Measurements from ENCODE around the gene TBCD. TPM values are rescaled to one million over a fixed set of nuclear protein-coding genes. Genes with fewer than 3 reads are reported as not detected.
A peak's percentile ranks its signal among the peaks of the same experiment; 100 is the strongest.

TBCD gene
- total RNA-seq, 1 experiment from 2014 or later: 129 TPM

DNA sequence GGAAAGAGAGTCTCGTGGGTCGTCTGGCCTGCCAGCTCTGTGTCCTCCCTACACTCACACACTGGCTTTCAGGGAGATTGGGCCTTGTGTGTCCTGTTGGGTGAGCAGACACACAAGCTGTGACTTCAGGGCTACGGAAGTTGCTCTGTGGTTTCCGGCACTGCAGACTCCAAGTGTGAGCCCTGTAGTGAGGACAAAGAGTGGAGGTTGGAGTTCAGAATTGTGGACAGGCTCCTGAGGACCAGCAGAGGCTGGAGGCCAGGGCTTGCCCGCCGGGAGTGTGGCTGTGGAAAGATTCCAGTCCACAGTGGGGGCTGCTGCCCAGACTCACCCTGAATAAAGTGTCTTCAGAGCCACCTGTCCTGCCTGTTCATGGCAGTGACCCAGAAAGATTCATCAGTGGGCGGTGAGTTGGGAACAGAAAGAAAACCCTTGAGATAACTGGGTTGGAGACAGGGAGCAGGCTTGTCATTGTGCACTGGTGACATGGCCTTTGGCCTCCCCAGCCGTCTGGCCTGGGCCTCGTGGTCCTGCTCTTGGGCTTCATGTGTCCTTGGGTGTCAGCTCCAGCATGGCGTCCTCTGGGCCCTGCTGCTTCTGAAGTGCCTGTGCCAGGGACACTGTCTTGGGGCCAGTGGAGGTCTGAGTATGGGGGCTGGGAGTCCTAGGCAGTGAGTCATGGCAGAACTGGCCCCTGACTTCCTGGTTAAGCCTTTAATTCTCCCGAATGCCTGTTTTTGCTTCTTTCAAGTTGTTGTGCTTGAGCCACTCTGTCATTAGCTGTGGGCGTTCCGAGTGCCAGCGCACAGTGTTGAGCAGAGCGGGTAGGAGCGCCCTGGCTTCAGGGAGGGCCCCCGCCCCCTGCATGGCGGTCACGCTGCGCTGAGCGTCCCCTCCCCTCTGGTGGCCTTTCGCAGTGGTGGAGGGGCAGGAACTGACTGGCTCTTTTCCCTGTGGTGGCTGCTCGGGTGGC is 107.9 kb downstream of the TBCD start:
- WGBS (ENCODE audit: extremely low coverage, insufficient read length, low lambda C conversion rate): no CpG with 5 or more reads among the region's 23 CpGs
- Histone ChIP-seq H3K18ac (ENCODE audit: insufficient read length, low read depth, low read length) (no peak overlapping the region), H2BK120ac (ENCODE audit: low read depth, low read length, poor library complexity, severe bottlenecking) (no peak overlapping the region), H3K27me3 (ENCODE audit: insufficient read depth, low read length) (no peaks in the 10 kb centered on the region), H3K4me1 (ENCODE audit: insufficient read depth, low read length) (no peaks in the 10 kb centered on the region), H3K79me2 (ENCODE audit: insufficient read depth, low read length) (no peaks in the 10 kb centered on the region; the same call in 1 of the 2 replicates), H2AFZ (ENCODE audit: low read length) (no peak overlapping the region), H2BK15ac (ENCODE audit: low read depth, low read length) (no peak overlapping the region), H2AK5ac (ENCODE audit: insufficient read length, low read length) (no peak overlapping the region), H3K4me2 (ENCODE audit: insufficient read depth, insufficient read length, low read length) (no peak overlapping the region), H2BK12ac (ENCODE audit: insufficient read length, low read depth, low read length) (no peak overlapping the region), H3K27ac (ENCODE audit: insufficient read length, low read depth, low read length) (no peak overlapping the region), H3K4ac (ENCODE audit: low read depth, low read length) (no peak overlapping the region), H4K20me1 (ENCODE audit: control insufficient read depth, insufficient read depth, insufficient read length) (no peaks in the 10 kb centered on the region), H4K8ac (replicated peaks; ENCODE audit: insufficient read length, low read depth, low read length) (no peak overlapping the region), H3T11ph (ENCODE audit: low read length) (no peak overlapping the region), H4K91ac (ENCODE audit: insufficient read length, low read depth, low read length) (no peak overlapping the region), H2BK5ac (ENCODE audit: insufficient read length, low read length) (no peak overlapping the region), H3K56ac (ENCODE audit: insufficient read length, low read depth, low read length) (no peak overlapping the region), H4K5ac (ENCODE audit: insufficient read length, low read depth, low read length) (no peak overlapping the region), H3K9ac (ENCODE audit: extremely low read depth, insufficient read length, low read length) (no peak overlapping the region), H3K23ac (ENCODE audit: insufficient read length, low read depth, low read length) (no peak overlapping the region), H2BK20ac (ENCODE audit: low read depth, low read length, poor library complexity, severe bottlenecking) (no peak overlapping the region), H3K14ac (ENCODE audit: insufficient read depth, low read length) (no peak overlapping the region), H3K9me3 (ENCODE audit: control insufficient read depth, low read depth, low read length) (no peaks in the 10 kb centered on the region), H3K23me2 (ENCODE audit: insufficient read length, low read depth, low read length, poor library complexity, severe bottlenecking) (no peaks in the 10 kb centered on the region), H3K79me1 (ENCODE audit: insufficient read depth, low read depth, low read length, poor library complexity, severe bottlenecking) (no peaks in the 10 kb centered on the region)
- DNase-seq: no peak
- Mint-ChIP-seq H3K27me3 (ENCODE audit: low read depth) (no peaks in the 10 kb centered on the region), H3K27ac (peak overlapping the region; percentile 37 to 91 (median 80); a peak in 5 of 7 replicates), H3K36me3 (ENCODE audit: insufficient read depth in 1 of 3, low read depth in 3 of 3) (peaks cover 14 to 17% (median 17%) of the 10 kb centered on the region in 3 experiments), H3K4me3 (no peak overlapping the region), H3K9me3 (no peaks in the 10 kb centered on the region), H3K4me1 (peaks cover 15 to 27% of the 10 kb centered on the region in 2 experiments)
- TF ChIP-seq, protein P1, sequence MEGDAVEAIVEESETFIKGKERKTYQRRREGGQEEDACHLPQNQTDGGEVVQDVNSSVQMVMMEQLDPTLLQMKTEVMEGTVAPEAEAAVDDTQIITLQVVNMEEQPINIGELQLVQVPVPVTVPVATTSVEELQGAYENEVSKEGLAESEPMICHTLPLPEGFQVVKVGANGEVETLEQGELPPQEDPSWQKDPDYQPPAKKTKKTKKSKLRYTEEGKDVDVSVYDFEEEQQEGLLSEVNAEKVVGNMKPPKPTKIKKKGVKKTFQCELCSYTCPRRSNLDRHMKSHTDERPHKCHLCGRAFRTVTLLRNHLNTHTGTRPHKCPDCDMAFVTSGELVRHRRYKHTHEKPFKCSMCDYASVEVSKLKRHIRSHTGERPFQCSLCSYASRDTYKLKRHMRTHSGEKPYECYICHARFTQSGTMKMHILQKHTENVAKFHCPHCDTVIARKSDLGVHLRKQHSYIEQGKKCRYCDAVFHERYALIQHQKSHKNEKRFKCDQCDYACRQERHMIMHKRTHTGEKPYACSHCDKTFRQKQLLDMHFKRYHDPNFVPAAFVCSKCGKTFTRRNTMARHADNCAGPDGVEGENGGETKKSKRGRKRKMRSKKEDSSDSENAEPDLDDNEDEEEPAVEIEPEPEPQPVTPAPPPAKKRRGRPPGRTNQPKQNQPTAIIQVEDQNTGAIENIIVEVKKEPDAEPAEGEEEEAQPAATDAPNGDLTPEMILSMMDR (conservative IDR thresholded peaks at IDR 0.05): no peak
